ENCODE data around the gene MMADHC.
"Not testable (repeated sequence)": the region's sequence is repeated elsewhere in the genome, so short reads cannot be mapped to it uniquely, and the experiment has no call there.

Gene MMADHC

DNA sequence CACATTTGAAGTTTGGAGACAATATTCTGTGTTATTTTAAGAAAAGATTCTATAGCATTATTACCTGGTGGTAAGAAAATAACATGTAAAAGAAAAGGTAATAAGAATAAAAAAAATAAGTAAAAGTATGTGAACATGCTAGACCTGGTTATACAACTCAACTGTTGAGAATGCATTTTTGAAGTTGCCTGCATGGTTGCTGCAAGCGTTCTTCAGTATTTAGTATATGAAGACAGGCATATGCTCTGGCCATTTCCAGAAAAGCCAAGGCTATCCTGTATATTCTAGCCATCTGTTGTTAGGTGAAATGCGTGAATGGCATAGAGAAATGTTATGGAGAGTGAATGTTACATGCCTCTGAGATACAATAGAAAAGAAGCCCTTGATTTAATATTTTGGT lies 6.8 kb upstream of the MMADHC start:
- no peak for DNase-seq

DNA sequence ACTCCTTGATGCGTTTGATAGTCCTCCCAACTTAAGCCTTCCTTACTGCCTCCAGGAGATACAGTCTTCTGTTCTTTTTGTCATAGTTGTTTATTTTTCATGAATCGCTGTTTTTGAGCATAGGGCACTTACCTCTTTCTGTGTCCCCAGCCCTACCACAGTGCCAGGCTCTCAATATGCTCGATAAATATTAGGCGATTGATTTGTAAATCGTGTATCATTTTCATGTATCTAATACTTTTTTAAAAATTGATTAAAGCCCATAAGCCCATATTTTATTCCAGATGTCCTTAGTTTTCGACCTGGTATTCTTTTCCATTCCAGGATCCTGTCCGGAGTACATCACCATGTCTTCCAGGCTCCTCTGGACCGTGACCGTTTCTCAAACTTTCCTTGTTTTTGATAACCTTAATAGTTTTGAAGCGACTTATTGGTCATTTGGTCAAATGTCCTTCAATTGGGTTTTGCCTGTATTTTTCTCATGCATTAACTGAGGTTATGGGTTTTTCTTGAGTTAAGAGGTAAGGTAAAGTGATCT lies 444 bp upstream of the MMADHC start:
- DNase-seq: no peak

DNA sequence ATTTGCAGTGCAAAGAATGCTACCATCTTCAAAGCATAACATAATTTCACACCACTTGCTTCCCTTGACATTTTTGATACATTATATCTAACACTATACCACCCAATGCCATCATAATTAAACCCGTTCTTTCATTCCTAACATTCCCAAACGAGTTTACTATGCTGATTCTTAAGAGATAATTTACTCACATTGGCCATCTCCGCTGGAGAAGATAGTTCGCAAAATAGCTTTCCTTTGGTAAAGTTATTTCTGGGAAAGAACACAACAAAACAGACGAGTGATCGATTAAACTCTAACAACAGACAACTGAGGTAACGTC lies 716 bp downstream of the MMADHC start:
- no peak for DNase-seq

DNA sequence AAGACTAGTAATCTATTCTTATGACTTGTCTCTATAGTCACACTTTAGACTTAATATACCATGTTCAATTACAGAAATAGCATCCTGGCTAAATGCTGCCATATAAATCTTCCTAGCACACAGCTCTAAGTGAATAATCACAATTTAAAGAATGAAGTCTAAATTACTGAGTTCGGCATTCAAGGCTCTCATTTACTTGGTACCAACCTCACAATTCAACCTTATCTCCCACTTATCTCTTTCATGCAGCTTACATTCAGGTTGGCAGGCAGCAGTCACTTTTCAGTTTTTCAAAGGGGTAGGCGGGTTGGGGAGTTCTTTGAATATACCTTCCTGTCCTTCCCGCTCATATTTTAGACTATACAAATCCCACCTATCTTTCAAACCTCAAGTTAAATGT lies 1.5 kb downstream of the MMADHC start:
- no peak for DNase-seq

DNA sequence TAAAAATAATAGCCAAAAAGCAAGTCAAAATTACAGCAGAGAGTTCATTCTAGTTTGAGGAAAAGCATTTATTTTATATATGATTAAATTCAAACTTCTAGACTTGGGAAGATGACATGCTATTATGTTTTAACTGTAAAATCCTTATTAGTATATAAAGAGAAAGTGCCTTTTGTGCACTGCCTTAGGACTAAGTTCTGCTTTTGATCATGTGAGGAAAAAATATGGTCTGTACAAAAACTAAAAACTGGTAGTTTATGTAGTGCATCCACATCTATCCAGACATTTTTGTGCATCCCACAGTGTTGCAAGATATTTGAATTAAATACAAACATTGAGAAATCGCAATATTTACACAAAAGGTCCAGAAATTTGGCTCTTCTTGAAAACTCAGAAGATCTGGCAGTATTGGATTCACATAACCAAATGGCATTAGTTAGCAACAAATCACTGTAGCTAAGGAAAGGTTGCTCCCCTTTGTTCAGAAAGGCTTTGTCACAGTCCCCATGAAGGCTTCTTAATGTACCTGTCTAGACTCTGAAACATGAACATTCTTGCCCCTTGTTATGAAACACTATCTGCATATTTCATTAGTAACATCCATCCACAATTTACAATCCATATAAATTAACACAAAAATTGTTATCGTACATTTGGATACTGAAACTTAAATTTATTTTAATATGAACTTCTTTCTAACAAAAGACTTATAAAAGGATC lies 2.2 kb downstream of the MMADHC start:
- DNase-seq: no peak

DNA sequence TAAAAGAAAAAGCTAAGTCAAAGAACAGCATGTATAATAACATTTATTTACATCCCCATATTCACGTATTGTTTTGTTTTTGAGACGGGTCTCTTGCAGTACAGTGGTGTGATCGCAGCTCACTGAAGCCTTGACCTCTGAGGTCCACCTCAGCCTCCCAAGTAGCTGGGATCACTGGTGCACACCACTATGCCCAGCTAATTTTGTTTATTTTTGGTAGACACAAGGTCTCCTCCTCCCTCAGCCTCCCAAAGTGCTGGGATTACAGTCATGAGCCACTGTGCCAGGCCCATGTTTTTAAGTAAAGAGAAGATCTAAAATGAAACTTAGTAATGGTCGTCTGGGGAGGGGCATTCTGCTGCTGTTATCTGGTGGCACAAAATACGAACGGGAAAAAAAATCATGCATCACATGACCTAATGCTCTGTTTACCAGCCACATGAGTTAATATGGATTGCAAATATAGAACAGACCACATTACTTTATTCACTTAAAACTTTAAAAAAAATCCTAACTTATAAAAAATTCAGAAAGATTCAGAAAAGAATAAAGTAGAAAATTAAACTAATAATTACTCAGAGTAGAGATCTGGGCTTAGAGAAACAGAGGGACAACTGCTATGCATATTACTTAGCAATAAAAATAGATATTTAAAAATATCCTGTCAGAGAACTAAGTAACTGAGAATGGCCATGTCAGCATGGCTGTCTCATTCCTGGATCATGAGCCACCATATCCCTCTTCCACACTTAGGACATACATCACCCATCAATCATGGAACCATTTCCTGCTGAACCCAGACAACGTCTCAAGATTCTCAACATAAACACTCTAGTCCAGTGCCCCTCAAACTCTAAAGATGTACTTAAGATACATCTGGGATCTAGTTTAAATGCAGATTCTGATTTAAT lies 7.3 kb downstream of the MMADHC start:
- DNase-seq: no peak

DNA sequence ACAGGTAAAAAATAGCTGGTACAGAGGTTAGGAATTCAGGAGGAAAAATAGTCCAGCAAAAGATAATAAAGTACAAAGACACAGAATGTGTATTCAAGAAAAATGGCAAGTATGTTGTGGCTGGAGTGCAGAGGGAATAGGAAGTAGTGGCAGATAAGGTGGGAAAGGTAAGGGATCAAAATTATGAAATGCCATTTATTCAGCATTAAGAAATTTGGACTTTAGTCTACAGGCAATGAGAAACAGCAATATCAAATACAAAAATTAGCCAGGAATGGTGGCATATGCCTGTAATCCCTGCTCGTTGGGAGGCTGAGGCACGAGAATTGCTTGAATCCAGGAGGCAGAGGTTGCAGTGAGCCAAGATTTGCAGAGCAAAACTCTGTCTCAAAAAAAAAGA lies 10.3 kb downstream of the MMADHC start:
- DNase-seq: no peak

DNA sequence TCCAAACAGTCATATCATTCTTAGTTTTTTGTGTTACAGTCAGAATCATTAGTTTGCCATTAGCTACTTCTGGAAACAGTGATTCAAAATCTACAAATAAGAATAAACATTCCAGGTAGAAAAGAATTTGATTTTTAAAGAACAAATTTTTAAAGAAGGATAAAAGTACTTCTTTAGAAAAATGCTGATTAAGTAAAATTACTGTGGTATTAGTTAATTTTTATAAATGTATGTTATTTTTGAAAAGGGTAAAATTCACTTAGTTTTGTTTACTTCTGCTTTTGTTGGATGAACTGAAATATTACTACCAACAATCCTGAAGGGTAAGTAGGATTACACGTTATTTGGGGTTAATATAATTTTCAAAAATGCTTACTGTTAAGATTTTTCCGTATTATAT lies 11.8 kb downstream of the MMADHC start:
- DNase-seq: no peak

DNA sequence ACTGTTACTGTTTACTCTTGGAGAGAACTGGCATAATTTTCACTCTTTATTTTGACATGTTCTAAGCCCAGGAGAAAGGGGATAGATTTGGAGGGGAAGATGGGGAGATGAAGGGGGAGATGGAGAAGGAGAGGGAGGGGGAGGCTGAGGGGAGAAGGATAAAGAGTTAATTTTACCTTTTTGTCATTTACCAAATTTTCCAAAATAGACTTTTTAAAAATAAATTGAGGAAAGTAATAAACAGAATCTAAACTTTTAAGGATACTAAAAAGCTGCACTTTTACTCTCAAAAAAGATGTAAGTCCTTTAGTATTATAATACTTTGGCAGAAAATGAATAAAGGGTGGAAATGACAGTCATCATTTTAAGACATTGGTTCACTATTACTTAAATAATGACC lies 12.3 kb downstream of the MMADHC start:
- no peak for DNase-seq

DNA sequence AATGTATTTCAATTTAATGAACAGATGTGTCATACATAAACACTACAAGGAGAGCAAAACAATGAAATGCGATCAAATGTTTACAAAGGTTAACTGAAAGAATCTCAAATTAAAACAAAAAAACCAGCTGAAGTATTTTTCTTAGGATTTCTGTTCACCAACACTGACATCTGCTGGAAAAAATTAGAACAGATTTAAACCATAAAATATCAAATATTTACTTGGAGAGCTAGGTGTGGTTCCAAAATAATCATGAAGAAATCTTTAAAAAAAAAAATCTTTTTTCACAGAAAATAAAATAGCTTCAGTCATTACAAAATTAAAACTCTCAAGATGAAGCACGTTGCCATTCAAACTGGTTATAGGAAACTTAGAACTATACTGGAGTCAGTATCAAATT lies 13.8 kb downstream of the MMADHC start:
- no peak for DNase-seq

DNA sequence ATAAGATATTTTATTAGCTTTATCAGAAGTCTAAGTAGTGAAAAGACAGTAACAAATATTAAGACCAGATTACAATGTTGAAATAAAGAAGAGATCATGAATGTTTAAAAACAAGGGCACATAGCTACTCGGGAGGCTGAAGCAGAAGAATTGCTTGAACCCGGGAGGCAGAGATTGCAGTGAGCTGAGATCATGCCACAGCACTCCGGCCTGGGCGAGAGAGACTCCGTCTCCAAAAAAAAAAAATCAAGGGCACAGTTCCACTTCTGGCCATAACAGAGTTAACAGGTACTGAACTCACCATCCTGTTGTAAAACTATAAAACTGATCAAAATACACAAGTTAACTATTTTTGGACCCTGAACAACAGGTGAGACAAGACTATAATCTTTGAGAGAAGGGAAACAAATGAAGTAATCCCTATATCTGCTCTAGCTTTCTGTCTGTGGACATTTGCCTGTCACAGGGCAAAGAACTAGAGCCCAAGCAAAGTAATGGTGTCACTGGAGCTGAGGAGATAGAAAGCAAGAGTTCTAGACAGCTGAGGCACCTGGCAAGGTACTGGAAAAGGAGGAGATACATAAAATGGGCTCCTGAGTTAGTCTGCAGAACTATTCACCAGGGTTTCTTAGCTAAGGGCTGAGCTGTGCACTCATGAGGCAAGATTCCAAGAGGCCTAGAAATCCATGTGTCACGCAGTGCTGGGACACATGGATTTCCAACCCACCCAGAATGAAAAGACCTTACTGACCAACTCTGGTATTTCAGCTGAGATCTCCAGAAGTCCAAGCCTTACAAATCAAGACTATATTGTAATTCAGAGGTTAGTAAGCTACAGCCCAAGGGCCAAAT lies 15.2 kb downstream of the MMADHC start:
- no peak for DNase-seq

DNA sequence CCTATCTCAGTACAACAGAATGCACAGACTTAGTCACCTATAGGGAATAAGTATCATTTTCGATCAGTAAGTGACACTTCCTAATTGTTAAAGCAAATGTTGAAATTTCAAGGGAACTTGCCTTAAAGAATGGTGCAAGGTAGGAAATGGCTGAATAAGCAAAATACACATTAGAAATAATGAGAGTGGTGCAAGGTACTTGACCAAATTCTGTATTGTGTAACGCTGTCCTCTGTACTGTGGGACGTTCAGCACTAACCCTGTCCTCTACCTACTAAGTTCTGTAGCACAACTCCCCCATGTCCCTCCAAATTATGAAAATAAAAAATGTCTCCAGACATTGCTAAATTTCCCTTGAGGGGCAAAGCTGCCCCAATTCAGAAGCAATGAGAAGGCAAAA lies 19.4 kb downstream of the MMADHC start:
- DNase-seq: no peak

DNA sequence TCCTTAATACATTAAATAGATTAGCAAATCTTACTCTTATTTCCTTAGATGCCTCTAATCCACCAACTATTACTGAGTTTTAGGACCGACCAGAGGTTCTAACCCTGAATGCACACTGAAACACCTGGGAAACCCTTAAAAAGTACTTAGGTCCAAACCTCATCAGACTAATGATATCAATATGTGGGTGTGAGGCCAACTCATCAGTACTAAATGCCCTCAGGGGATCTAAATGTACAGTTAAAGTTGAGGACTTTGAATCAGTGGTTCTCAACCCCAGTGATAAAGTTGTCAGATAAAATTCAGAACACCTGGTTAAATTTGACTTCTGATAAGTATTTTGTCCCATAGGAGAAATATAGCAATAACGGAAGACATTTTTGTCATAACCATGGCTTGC lies 20.9 kb downstream of the MMADHC start:
- DNase-seq: no peak

DNA sequence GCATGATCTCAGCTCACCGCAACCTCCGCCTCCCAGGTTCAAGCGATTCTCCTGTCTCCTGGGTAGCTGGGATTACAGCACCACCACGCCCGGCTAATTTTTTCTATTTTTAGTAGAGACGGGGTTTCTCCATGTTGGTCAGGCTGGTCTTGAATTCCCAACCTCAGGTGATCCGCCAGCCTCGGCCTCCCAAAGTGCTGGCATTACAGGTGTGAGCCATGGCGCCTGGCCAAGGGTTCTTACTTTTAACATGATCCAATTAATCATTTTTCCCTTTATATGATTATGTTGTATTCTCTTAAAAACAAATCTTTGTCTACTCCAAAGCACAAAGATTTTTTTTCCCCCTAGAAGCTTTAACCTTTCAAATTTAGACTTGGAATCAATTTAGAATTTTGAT lies 21.9 kb downstream of the MMADHC start:
- not testable (repeated sequence) for DNase-seq

DNA sequence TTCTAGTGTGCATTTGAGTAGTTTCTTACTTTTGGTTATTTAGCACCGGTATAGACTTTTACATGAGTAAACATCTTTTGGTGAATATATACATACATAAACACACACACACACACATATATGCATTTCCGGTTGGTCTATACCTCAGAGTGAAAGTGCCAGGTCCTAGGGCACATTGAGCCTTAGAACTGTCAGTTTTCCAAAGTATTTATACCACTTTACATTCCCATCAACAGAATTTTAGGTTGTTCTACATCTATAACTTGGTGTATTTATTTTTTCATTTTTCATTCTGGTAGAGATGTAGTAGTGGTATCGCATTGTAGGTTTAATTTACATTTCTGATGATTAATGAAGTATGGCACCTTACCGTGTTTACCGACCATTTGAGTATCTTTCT lies 22.6 kb downstream of the MMADHC start:
- DNase-seq: no peak

DNA sequence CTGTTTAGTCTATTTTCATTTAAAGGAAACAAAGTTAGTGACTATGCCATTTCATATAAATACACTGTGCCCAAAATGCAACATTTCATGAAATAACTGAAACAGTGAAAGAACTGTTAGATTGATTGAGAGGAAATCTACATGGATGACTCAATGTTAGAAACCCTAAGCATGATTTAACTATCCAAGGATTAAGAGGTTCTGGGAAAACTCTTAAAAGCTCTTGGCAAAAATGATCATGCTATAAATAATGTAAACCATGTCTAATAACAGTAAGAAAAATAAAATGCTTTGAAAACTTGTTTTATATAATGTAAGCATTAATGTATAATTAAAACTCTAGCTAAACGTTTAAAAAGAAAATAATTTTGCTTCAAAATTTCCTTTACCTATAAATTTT lies 23.5 kb downstream of the MMADHC start:
- DNase-seq: no peak

DNA sequence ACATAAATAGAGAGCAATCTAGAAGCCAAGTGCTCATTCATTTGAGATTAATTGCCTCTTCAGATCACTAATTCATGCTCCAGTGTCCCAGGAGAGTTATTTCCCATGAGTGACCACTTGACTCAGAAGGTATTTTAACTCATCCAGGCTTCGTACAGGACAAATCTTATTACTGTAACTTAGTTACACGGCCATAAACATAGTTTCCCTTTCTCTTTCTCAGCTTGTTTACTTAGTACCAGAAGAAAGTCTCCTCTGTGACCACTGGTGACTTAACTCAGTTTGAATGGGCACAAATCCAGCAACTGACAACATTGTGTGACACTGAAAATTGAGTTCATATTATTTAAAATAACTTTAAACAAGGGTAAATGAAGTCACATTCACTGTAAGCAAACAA lies 25.3 kb downstream of the MMADHC start:
- DNase-seq: no peak

DNA sequence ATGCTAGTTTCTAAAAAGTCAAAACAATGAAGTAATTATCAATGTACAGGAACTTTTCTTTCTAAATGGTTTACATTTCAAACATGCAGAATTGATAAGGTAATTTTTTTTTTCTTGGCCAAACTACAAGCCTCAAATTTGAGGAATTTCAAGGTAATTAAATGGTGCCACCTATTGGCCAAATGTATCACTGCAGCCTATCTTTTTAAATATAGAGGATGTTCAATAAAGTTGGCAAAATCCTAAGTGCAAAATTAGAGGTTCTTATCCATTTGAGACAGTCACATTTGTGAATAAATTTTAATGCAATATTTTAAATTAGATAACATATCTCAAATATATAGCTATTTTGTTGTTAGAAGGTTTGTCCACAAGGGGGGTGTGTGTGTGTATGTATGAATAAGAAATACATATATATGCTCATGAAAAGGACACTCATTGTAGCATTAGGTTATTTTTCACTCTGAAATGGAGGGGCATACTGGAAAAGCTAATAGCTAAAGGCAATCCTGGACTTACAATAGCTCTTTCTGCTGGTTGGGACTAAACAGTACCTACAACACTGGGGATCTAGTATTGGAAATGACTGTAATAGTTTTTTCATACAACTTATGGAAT lies 26.2 kb downstream of the MMADHC start:
- DNase-seq: no peak

DNA sequence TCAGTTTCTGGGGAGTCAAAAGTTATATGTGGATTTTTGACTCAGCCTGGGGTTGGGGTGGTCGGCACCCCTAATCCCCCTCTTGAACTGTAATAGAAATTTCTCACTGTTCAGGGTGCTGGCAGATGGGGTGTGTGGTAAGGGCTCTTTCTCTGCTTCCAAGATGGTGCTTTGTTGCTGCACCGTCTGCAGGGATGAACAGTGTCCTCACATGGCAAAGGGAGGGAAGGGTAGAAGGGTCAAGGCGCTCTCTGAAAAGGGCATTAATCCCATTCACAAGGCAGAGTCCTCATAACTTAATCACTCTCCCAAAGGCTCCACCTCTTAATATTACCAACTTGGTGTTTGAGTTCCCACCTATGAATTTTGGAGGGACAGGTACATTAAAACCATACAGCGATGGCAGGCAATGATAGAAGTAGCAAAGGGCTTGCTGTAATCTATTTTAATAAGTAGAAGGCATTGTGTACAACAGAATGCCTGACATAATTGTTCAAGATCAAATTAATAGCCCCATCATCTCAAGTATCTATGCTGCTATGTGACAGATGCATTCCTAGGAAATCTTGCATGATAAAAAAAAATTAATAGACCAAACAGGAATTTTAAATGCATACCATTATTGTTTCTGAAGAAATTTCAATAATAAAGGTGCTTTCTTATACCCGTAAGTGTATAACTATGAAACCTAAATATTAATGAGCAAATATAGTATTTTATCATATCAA lies 28.1 kb downstream of the MMADHC start:
- no peak for DNase-seq

DNA sequence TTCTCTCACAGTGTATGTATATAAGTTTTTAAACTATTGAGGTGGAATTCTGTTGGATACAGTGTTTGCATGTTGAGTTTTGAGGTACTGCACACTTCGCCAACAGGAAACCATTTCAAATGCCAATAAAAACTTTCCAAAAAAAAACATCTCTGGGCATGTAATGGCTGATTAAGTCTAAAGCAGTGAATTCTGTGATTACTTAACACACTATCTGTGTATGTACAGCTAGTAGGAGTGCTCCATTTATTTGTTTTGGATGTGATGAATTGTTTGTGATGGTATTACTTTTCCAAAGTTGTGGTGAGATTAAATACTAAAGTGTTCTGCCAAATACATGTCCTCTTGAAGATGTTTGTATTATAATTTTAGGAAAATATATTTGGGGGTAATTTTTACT lies 31.1 kb downstream of the MMADHC start:
- no peak for DNase-seq

DNA sequence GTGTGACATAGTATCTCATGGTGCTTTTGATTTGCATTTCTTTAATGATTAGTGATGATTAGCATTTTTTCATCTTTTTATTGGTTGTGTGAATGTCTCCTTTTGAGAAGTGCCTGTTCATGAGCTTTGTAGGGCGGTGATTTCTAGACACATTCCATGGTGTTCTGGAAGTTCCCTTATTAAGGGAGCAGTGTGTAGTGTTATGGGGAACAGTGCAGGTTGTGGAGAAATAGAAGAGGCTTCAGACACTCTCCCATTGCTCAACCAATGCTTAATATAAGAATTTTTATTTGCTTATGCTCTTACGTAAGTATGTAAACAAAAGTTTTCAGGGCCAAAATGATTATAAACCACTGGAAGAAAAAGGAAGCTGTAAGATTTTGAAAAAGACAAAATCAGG lies 34.7 kb downstream of the MMADHC start:
- no peak for DNase-seq

DNA sequence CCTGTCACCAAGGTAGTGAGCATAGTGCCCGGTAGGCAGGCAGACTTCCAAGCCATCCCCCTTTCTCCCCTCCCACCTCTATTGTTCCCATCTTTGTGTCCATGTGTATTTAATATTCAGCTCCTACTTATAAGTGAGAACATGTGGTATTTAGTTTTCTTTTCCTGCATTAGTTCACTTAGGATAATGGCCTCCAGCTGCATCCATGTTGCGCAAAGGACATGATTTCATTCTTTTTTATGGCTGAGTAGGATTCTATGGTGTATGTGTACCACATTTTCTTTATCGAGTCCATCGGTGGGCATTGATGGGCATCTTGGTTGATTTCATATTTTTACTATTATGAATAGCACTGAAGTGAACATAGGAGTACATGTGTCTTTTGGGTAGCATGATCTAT lies 35.3 kb downstream of the MMADHC start:
- no peak for DNase-seq

Data from femur (tissue), 1 donor.